H1 (cell line): Measurements from ENCODE around the gene TBK1. TPM values are rescaled to one million over a fixed set of nuclear protein-coding genes. Genes with fewer than 3 reads are reported as not detected.

ENCODE experiments used
- CTCF ChIA-PET: fragments of 300-600 bp; sonication (Branson Sonifier 250); formaldehyde crosslinking; loops from one replicate; lab custom pipeline; 2021; ENCODE audit not compliant: partially characterized antibody; lab: Charles Lee
- POLR2A ChIA-PET: fragments of 300-600 bp; sonication (Branson Sonifier 250); formaldehyde crosslinking; loops from one replicate; lab custom pipeline; 2021; ENCODE audit warnings: inconsistent platforms; ENCODE audit not compliant: partially characterized antibody; lab: Charles Lee
- DNase-seq, 2 experiments: peaks; one replicate each; pipeline versions ENCODE4 v3.0.0 to v3.0.0-alpha.2; 2010 to 2022; ENCODE audit warnings: low spot score in 2 of 2, low read depth in 1 of 2, mixed read lengths in 1 of 2
- FAIRE-seq: peaks from 2 replicates; lab custom pipeline; 2011; peaks lifted over from hg19 to GRCh38; lab: Jason Lieb, UNC
- H2AFZ ChIP-seq: 2 replicates; pipeline ENCODE4 v1.8.1; 2012; ENCODE audit warnings: low read length, inconsistent platforms
- H2AK5ac ChIP-seq: 2 replicates; pipeline ENCODE4 v1.6.1; 2013; ENCODE audit warnings: low read depth, low read length
- H2BK120ac ChIP-seq: replicated peaks from 2 replicates; pipeline ENCODE3; 2013; ENCODE audit warnings: low read depth, low read length, inconsistent platforms
- H2BK12ac ChIP-seq: 2 replicates; pipeline ENCODE4 v1.6.1; 2013; ENCODE audit warnings: low read depth, low read length
- H2BK15ac ChIP-seq: 2 replicates; pipeline ENCODE4 v1.6.1; 2013; ENCODE audit warnings: low read length
- H2BK20ac ChIP-seq: 2 replicates; pipeline ENCODE4 v1.6.1; 2013; ENCODE audit warnings: low read length
- H2BK5ac ChIP-seq: 2 replicates; pipeline ENCODE4 v1.6.1; 2013; ENCODE audit warnings: low read depth, low read length
- H3K14ac ChIP-seq: 2 replicates; pipeline ENCODE4 v1.6.1; 2013; ENCODE audit warnings: inconsistent platforms; ENCODE audit not compliant: insufficient read length
- H3K18ac ChIP-seq: 2 replicates; pipeline ENCODE4 v1.6.1; 2013; ENCODE audit warnings: low read length; ENCODE audit errors: extremely low read depth
- H3K23ac ChIP-seq: 2 replicates; pipeline ENCODE4 v1.6.1; 2013; ENCODE audit warnings: inconsistent platforms; ENCODE audit not compliant: insufficient read length
- H3K23me2 ChIP-seq: 2 replicates; pipeline ENCODE4 v1.6.1; 2013; ENCODE audit warnings: low read depth, low read length
- H3K27ac ChIP-seq: 2 replicates; pipeline ENCODE4 v1.6.1; 2011; ENCODE audit warnings: low read depth, low read length, inconsistent platforms
- H3K27me3 ChIP-seq, 4 experiments: replicated peaks in 1 of 4; 1 replicate in 1 of 4; 2 replicates in 3 of 4; pipeline versions ENCODE4 v1.6.1 to v1.8.1; 2011 to 2013; ENCODE audit warnings: low read length in 3 of 4, mild to moderate bottlenecking in 3 of 4, inconsistent platforms in 2 of 4, mixed read lengths in 2 of 4, moderate library complexity in 1 of 4; ENCODE audit not compliant: control insufficient read depth in 3 of 4, insufficient read depth in 3 of 4; ENCODE audit errors: extremely low read depth in 1 of 4
- H3K36me3 ChIP-seq, 4 experiments: 2 replicates each; pipeline versions ENCODE4 v1.6.1 to v1.8.1; 2011 to 2013; ENCODE audit warnings: mild to moderate bottlenecking in 4 of 4, low read length in 3 of 4, moderate library complexity in 2 of 4, control low read depth in 1 of 4, inconsistent platforms in 1 of 4; ENCODE audit not compliant: insufficient read depth in 4 of 4, control insufficient read depth in 2 of 4
- H3K4ac ChIP-seq: replicated peaks from 2 replicates; pipeline ENCODE3; 2013; ENCODE audit warnings: low read length, low read depth, mixed read lengths, inconsistent platforms; ENCODE audit not compliant: insufficient read length
- H3K4me1 ChIP-seq, 4 experiments: replicated peaks in 1 of 4; 1 replicate in 1 of 4; 2 replicates in 3 of 4; pipeline versions ENCODE4 v1.6.1 to v1.8.1; 2011 to 2013; ENCODE audit warnings: low read length in 3 of 4, inconsistent platforms in 2 of 4, mixed read lengths in 1 of 4; ENCODE audit not compliant: insufficient read depth in 4 of 4, control insufficient read depth in 3 of 4
- H3K4me2 ChIP-seq, 2 experiments: 2 replicates each; pipeline versions ENCODE4 v1.6.1 to v1.8.1; 2011 to 2013; ENCODE audit warnings: low read depth in 2 of 2, low read length in 2 of 2, control low read depth in 1 of 2, inconsistent platforms in 1 of 2, mild to moderate bottlenecking in 1 of 2; ENCODE audit not compliant: insufficient read depth in 1 of 2
- H3K4me3 ChIP-seq, 4 experiments: fragments of 200-600, 300-600 bp in 1 of 4; sonication (generic), shearing (Covaris generic), sonication (Bioruptor Twin) in 1 of 4; 2 replicates each; pipeline versions ENCODE4 v1.5.1 to v1.8.1; 2011 to 2016; ENCODE audit warnings: low read length in 4 of 4, low read depth in 3 of 4, control low read depth in 2 of 4, inconsistent platforms in 2 of 4, mild to moderate bottlenecking in 2 of 4, mixed read lengths in 1 of 4, moderate library complexity in 1 of 4; ENCODE audit not compliant: insufficient read depth in 2 of 4; ENCODE audit errors: extremely low read depth in 1 of 4
- H3K56ac ChIP-seq: replicated peaks from 2 replicates; pipeline ENCODE3; 2013; ENCODE audit warnings: low read depth, mild to moderate bottlenecking, mixed read lengths, low read length, inconsistent platforms; ENCODE audit not compliant: insufficient read length
- H3K79me1 ChIP-seq: 2 replicates; pipeline ENCODE4 v1.6.1; 2013; ENCODE audit warnings: low read depth, low read length, control low read depth
- H3K79me2 ChIP-seq, 2 experiments: 2 replicates each; pipeline versions ENCODE4 v1.6.1 to v1.8.1; 2012 to 2013; ENCODE audit warnings: low read length in 2 of 2, mild to moderate bottlenecking in 2 of 2, inconsistent platforms in 1 of 2; ENCODE audit not compliant: insufficient read depth in 2 of 2, control insufficient read depth in 1 of 2
- H3K9ac ChIP-seq, 4 experiments: replicated peaks in 1 of 4; 1 replicate in 1 of 4; 2 replicates in 3 of 4; pipeline versions ENCODE4 v1.6.1 to v1.8.1; 2011 to 2013; ENCODE audit warnings: low read depth in 3 of 4, low read length in 3 of 4, control low read depth in 2 of 4, mild to moderate bottlenecking in 2 of 4, moderate library complexity in 2 of 4, inconsistent platforms in 1 of 4; ENCODE audit errors: extremely low read depth in 1 of 4
- H3K9me3 ChIP-seq, 2 experiments: 2 replicates each; pipeline versions ENCODE4 v1.6.1 to v1.8.1; 2012 to 2013; ENCODE audit warnings: mild to moderate bottlenecking in 2 of 2, moderate library complexity in 2 of 2, control low read depth in 1 of 2, inconsistent platforms in 1 of 2, low read depth in 1 of 2, low read length in 1 of 2, mixed read lengths in 1 of 2; ENCODE audit not compliant: insufficient read depth in 2 of 2
- H4K20me1 ChIP-seq, 2 experiments: replicated peaks in 1 of 2; 2 replicates each; pipeline versions ENCODE3 to v1.8.1; 2011 to 2013; ENCODE audit warnings: inconsistent platforms in 2 of 2, low read length in 2 of 2, mild to moderate bottlenecking in 1 of 2; ENCODE audit not compliant: insufficient read depth in 2 of 2, control insufficient read depth in 1 of 2
- H4K5ac ChIP-seq: 2 replicates; pipeline ENCODE4 v1.6.1; 2013; ENCODE audit warnings: low read length, low read depth, mixed read lengths, inconsistent platforms; ENCODE audit not compliant: insufficient read length
- H4K8ac ChIP-seq: 2 replicates; pipeline ENCODE4 v1.8.0; 2013; ENCODE audit warnings: mild to moderate bottlenecking, moderate library complexity, low read length, inconsistent platforms; ENCODE audit not compliant: insufficient read depth; ENCODE audit errors: extremely low read depth
- H4K91ac ChIP-seq: replicated peaks from 2 replicates; pipeline ENCODE3; 2013; ENCODE audit warnings: low read length, mixed read lengths, inconsistent platforms; ENCODE audit not compliant: insufficient read length
- CHD1 ChIP-seq: IDR thresholded peaks from 2 replicates; pipeline ENCODE4 v1.6.1; 2012; ENCODE audit warnings: low read depth, low read length, improper control_type of control experiment
- EGR1 ChIP-seq: IDR thresholded peaks from 2 replicates; pipeline ENCODE4 v1.6.1; 2011; ENCODE audit warnings: low read depth, low read length, borderline replicate concordance
- FOSL1 ChIP-seq: IDR thresholded peaks from 2 replicates; pipeline ENCODE4 v1.6.1; 2011; ENCODE audit warnings: mild to moderate bottlenecking, low read depth, low read length, moderate library complexity; ENCODE audit not compliant: insufficient read depth
- GABPA ChIP-seq: IDR thresholded peaks from 2 replicates; pipeline ENCODE4 v1.6.1; 2011; ENCODE audit warnings: mild to moderate bottlenecking, low read length, moderate library complexity, borderline replicate concordance; ENCODE audit not compliant: insufficient read depth
- NRF1 ChIP-seq: IDR thresholded peaks from 2 replicates; pipeline ENCODE4 v1.6.1; 2011; ENCODE audit warnings: mild to moderate bottlenecking, low read depth, low read length, improper control_type of control experiment
- RNF2 ChIP-seq: fragments of 200-900, 300-1000 bp; sonication (generic); IDR thresholded peaks from 2 replicates; pipeline ENCODE4 v1.7.1; 2016; ENCODE audit warnings: borderline replicate concordance, low read depth, mild to moderate bottlenecking, antibody characterized with exemption, low read length; ENCODE audit not compliant: poor library complexity, severe bottlenecking; ENCODE audit errors: missing control alignments
- SIX5 ChIP-seq: IDR thresholded peaks from 2 replicates; pipeline ENCODE4 v1.6.1; 2011; ENCODE audit warnings: mild to moderate bottlenecking, low read depth, low read length
- YY1 ChIP-seq: IDR thresholded peaks from 2 replicates; pipeline ENCODE4 v1.6.1; 2011; ENCODE audit warnings: low read depth, mild to moderate bottlenecking, low read length
- WGBS, 2 experiments: shearing (Covaris generic) in 1 of 2; methylation state at CpG; one replicate each; pipeline versions ENCODE4 v1.1.6 to v1.1.7; 2013 to 2015; ENCODE audit warnings: low lambda C conversion rate in 2 of 2, mixed read lengths in 2 of 2, inconsistent platforms in 1 of 2, low coverage in 1 of 2, missing lambda C conversion rate in 1 of 2; ENCODE audit not compliant: insufficient replicate concordance in 2 of 2, insufficient coverage in 1 of 2, insufficient read length in 1 of 2; ENCODE audit errors: extremely low coverage in 1 of 2, missing lambda C conversion rate in 1 of 2; 5-methylcytosine and 5-hydroxymethylcytosine counted together
- polyA plus RNA-seq, 7 experiments: library from polyadenylated mRNA; depleted of rRNA in 3 of 7; stranded (reverse) in 5 of 7; unstranded in 2 of 7; fragments of >200 nt in 5 of 7; fragments of 200-250 nt in 2 of 7; gene quantifications; 1 replicate in 5 of 7; 2 replicates in 1 of 7; 4 replicates in 1 of 7; pipeline versions ENCODE4 v1.2.1 to v1.2.3, GENCODE V29; 2011 to 2013; ENCODE audit warnings: missing spikeins in 2 of 7, mixed read lengths in 2 of 7
- total RNA-seq: library from RNA; stranded (reverse); fragmentation: NEBNext Ultra II Directional; extraction: Animal tissue kit (Norgen Biotek cat#: 25700); gene quantifications from 2 replicates; pipeline ENCODE4 v1.2.1, GENCODE V29; 2021
- TF ChIP-seq, protein P1 (sequence below): IDR thresholded peaks from 2 replicates; pipeline ENCODE4 v1.6.1; 2012; ENCODE audit warnings: inconsistent platforms

TBK1 gene
- total and polyA plus RNA-seq, 2 of the 8 experiments (the other 6 are each of a cell fraction or from before 2014, with no cell fraction given): 5.3 to 20.4 TPM

DNA sequence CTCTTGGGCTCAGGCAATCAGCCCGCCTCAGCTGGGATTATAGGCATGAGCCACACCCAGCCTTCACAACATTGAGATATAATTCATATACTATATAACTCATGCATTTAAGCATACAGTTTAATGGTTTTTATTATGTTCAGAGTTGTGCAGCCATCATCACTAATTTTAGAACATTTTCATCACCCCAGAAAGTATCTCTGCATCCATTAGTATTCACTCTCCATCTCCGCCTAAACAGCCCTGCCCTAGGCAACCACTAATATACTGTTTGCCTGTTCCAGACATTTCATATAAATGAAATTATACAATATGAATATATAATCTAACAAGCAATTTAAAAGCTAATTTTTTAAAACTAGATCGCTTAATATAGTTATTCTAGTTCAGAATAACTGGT, 34.7 kb downstream of the TBK1 start:
- FAIRE-seq: no peak
- H2BK15ac ChIP-seq: no peak overlapping the region
- H3K18ac ChIP-seq: no peak overlapping the region
- no peak overlapping the region for H4K91ac ChIP-seq
- no peak overlapping the region for H2BK5ac ChIP-seq
- DNase-seq: no peak
- CTCF ChIA-PET: interaction anchor here (1.8 kb wide), 1 partner anchor 63 kb away, joined by 6 read pairs; no protein-coding TSS in a partner anchor
- no peak overlapping the region for H2BK120ac ChIP-seq
- no peak overlapping the region for H3K56ac ChIP-seq
- no peak overlapping the region for H3K27ac ChIP-seq
- no peak overlapping the region for H3K4ac ChIP-seq
- 92% methylated on average over 3 of the region's 3 CpGs; no CpG with 5 or more reads in 1 of the 2 experiments for WGBS, 2 experiments
- H4K5ac ChIP-seq: no peak overlapping the region
- no peak overlapping the region for H2BK12ac ChIP-seq
- H4K8ac ChIP-seq: no peak overlapping the region
- peaks cover 5 to 57% (median 22%) of the 10 kb centered on the region in 4 experiments for H3K36me3 ChIP-seq
- H2AFZ ChIP-seq: no peak overlapping the region
- H3K9me3 ChIP-seq: no peaks in the 10 kb centered on the region
- H2BK20ac ChIP-seq: no peak overlapping the region
- peaks cover 0 to 1% (median 0%) of the 10 kb centered on the region in 4 experiments; a peak in 1 of 7 replicates for H3K27me3 ChIP-seq
- no peak overlapping the region for H2AK5ac ChIP-seq
- H3K14ac ChIP-seq: no peak overlapping the region
- no peaks in the 10 kb centered on the region for H3K79me1 ChIP-seq
- H4K20me1 ChIP-seq: no peaks in the 10 kb centered on the region
- H3K9ac ChIP-seq: no peak overlapping the region
- no peaks in the 10 kb centered on the region for H3K23me2 ChIP-seq
- no peak overlapping the region for H3K4me3 ChIP-seq
- H3K4me1 ChIP-seq: no peaks in the 10 kb centered on the region
- H3K23ac ChIP-seq: no peak overlapping the region
- H3K4me2 ChIP-seq: no peak overlapping the region
- H3K79me2 ChIP-seq: no peaks in the 10 kb centered on the region
- POLR2A ChIA-PET: no interaction called here
- TF ChIP-seq CHD1 (no peak), EGR1 (no peak), SIX5 (no peak), NRF1 (no peak), FOSL1 (no peak), RNF2 (no peak), YY1 (no peak), GABPA (no peak)
- TF ChIP-seq, protein P1, sequence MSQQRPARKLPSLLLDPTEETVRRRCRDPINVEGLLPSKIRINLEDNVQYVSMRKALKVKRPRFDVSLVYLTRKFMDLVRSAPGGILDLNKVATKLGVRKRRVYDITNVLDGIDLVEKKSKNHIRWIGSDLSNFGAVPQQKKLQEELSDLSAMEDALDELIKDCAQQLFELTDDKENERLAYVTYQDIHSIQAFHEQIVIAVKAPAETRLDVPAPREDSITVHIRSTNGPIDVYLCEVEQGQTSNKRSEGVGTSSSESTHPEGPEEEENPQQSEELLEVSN: no peak
